Activated gamma-delta T cell treated with Interleukin-2 at 50 U/mL for 16 hours (primary cell): ENCODE results near the gene STIM2.
"Not testable (repeated sequence)": the region's sequence is repeated elsewhere in the genome, so short reads cannot be mapped to it uniquely, and the experiment has no call there.

Experiments used
- DNase-seq: peaks from one replicate; pipeline ENCODE4 v3.0.0-alpha.2; 2020

STIM2 gene

DNA sequence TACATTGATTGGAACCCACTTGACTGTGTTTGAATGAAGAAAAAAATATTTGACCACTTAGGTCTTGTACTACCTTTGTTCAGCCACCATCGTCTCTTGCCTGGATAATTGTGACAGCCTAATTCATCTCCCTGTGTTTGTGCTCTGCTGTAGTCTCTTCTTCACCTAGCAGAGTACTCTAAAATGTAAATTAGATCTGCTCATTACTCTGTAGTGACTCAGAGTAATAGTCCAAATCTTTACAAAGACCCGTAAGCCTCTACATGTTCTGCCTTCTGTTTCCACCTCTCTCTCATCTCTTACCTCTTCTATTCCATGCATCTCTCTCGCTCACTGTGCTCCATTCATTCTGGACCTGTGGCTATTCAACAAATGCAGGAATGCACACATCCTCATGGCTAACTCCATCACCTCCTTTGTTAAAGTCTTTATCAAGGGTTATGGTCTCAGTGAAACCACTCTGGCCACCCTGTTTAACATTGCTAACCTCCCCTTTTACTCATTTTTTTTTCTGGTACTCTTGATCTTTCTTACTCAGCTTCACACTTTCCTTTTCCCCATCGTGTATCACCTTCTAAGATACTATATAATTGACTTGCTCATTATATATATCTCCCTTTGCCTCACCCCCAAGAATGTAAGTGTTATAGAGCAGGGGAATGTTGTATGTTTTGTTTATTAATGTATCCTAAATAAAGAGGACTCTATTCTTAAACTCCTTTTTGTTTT is 98.4 kb downstream of the STIM2 start:
- DNase-seq, result no peak

DNA sequence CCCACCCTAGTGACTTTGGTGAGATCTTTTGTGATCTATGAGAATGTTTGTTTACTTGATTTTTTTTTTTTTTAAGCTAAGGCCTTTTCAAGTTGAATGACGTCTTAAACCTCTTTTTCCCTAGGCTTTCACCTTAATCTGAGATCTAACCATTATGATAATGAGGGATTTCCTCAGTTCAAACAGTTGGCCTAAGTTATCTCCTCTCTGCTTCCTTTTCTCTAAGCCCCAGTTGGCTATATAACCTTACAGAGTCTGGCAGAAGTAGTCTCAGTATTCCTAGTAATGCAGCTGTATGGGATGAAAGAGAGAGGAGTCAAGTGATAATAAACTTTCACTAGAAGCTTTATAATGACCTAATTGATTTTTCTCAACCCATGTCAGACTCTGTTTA is 99.0 kb downstream of the STIM2 start:
- no peak for DNase-seq

DNA sequence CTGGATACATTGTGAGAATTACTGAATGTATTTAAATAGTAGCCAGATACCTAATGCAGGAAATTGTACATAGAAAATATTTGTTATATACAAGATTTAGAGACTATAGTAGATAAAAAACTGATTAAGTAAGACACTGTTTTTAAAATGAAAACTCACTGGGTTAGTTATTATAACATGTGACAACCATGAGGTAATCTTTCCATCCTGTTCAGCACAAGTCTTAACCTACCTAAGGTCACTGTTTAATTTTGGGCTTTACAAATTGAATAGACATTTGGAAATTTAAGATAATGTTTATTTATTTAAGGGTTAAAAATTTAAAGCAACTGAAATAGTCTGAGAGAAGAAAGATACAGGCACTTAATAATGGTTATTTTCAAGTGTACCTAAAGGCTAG is 102.1 kb downstream of the STIM2 start:
- no peak for DNase-seq

DNA sequence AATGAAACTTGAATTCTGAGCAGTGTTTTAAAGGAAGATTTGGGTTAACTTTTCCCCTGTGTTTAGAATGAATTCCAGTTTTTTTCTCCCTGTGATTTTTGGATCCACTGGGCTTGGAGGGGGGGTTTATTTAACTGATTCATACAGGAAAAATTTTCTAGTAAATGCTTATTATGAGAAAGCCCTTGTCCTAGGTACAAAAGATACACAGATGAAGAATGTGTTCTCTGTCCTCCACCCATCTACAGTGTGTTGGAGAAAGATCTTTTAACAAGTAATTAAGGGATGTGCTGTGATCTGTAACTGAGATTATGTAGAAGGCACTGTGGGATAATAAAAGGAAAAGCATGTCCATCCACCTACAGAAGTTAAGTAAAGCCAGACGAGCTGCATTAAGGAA is 103.9 kb downstream of the STIM2 start:
- no peak for DNase-seq

DNA sequence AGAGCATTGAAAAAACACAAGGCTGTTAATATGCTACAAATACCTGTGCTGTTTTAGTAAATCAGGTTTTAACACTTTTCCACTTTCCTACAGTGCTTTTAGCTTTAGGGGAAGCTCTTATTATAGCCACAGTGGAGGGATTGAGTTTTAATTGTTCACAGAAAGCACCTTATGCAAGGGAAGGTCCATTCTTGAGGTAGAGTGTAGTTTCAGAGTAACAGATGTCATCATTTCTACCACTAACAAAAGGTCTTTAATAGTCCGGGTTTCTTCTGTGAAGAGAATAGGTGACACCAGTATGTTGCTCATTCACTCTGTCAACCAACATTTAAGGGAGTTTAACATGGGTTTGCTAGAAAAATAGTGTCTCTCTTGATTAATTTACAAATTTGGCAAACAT is 104.4 kb downstream of the STIM2 start:
- DNase-seq, result no peak

DNA sequence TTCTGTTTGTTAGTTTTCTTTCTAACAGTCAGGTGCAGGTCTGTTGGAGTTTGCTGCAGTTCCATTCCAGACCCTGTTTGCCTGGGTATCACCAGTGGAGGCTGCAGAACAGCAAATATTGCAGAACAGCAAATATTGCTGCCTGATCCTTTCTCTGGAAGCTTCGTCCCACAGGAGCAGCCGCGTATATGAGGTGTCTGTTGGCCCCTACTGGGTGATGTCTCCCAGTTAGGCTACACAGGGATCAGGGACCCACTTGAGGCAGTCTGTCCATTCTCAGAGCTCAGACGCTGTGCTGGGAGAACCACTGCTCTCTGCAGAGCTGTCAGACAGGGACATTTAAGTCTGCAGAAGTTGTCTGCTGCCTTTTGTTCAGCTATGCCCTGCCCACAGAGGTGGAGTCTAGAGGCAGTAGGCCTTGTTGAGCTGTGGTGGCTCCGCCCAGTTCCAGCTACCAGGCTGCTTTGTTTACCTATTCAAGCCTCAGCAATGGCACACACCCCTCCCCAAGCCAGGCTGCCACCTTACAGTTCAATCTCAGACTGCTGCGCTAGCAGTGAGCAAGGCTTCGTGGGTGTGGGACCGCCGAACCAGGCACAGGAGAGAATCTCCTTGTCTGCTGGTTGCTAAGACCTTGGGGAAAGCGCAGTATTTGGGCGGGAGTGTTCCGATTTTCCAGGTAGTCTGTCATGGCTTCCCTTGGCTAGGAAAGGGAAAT is 115.0 kb downstream of the STIM2 start:
- not testable (repeated sequence) for DNase-seq

GRCh38 chr4:26978387-26979053 is 117.9 kb downstream of the STIM2 start:
- no peak for DNase-seq

- DNase-seq, result no peak
Measured at GRCh38 chr4:26984896-26985295, 124.3 kb downstream of the STIM2 start.

DNA sequence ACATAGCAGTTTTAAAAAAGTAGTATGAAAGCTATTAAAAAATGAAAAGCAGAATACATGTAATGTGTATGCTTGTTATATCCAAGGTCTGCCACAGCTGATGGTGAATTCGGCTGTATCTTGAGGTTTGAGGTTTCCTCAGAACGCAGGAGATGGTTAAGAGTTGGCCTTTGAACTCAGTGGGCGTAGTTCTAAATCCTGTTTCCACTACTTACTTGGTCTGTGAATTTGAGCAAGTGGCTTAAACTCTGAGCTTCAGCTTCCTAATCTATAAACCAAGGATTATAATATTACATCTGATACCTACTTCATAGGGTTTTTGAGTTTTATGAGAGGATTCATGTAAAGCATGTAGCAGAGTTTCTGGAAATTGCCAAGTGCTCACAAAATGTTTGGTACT is 125.2 kb downstream of the STIM2 start:
- peak; percentile 16 for DNase-seq

DNA sequence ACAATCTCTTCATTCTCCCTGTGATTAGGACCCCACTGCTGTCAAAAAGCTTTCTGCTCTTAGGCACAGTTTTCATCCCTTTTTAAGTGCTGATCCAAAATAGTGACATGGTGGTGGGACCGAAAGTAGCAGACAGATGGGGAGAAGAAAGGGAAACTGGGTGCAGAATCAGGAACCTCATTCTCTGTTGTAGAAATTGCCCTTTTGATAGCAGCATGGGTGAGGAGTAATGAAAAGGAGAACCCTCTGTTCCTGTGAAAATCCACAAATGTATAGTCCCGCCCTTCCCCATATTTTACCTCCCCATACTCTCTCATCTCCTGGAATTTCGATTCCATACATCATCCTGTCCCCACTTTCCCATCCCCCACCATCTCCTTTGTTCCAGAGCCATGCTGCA is 126.5 kb downstream of the STIM2 start:
- DNase-seq, result no peak

GRCh38 chr4:26991057-26991456 is 130.4 kb downstream of the STIM2 start:
- DNase-seq, result no peak

DNA sequence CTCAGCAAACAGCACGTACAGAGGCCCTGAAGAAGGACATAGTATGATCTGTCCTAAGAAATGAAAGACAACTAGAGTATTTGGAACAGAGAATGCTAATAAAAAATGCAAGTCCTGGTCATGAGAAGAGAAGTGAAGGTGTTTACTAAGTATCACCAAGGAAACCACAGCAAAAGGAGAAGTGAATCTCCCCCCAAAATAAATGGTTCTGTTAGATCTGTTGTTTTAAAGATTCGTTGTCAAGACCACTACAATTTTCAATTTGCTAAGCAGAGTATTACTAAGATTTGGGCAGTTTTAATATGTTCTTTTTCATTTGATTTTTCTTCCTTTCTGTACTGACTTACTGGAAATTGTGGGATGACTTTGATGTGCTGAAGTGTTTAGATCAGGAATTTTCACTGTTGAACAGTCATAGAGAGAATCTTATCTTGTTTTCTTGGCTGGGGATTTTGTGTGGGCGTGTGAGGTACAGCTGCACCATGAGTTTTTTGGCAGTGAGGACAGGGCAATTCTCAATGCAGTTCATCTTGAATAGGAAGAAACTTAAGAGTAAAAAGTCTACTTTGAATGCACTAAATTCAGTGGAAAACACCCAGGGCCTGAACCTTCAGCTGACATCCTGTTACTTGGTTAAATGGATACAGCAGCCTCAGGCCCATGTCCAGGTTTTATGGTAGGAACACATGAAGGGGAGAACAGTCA is 132.2 kb downstream of the STIM2 start:
- DNase-seq, result no peak

DNA sequence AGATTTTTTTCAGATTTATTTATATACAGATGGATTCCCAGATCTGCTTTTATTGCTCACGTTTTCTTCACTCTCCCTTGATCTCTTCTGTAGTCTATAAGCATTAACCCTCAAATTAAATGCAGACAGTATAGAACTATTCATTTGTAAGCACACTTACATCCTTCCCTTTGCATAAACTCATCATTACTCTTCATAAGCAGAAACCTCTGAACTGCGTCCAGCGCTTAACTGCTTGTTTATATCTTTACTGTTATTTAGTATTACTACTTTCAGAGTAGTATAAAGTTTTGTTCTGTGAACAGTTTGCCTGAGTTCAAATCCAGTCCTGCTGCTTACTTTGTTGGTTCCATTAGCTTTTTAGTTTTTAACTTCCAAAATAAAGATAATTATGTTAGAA is 132.9 kb downstream of the STIM2 start:
- DNase-seq, result no peak

GRCh38 chr4:26993967-26994366 is 133.3 kb downstream of the STIM2 start:
- no peak for DNase-seq

- DNase-seq, result no peak
Measured at GRCh38 chr4:26995316-26995715, 134.7 kb downstream of the STIM2 start.

GRCh38 chr4:26996745-26997144 is 136.1 kb downstream of the STIM2 start:
- no peak for DNase-seq

GRCh38 chr4:26999689-27000088 is 139.0 kb downstream of the STIM2 start:
- DNase-seq, result no peak

DNA sequence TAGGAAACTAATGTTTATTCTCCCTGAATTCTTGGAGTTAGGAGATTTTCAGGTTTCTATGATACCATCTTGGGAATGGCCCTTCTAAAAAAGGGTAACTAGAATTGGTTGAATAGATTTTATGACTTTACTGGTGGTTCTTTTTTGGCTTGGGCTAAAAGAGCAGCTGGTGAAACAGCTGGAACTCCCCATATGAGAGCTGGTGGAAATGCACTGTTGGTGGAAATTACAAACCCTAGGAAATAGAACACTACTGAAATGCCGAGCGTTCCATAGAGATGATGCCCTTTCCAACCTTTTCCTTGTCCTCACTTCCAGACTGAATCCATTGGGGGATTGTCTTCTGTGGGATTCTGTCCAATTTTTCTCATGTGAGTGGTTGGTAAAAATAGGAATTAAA is 139.5 kb downstream of the STIM2 start:
- no peak for DNase-seq

GRCh38 chr4:27000820-27001219 is 140.2 kb downstream of the STIM2 start:
- no peak for DNase-seq

DNA sequence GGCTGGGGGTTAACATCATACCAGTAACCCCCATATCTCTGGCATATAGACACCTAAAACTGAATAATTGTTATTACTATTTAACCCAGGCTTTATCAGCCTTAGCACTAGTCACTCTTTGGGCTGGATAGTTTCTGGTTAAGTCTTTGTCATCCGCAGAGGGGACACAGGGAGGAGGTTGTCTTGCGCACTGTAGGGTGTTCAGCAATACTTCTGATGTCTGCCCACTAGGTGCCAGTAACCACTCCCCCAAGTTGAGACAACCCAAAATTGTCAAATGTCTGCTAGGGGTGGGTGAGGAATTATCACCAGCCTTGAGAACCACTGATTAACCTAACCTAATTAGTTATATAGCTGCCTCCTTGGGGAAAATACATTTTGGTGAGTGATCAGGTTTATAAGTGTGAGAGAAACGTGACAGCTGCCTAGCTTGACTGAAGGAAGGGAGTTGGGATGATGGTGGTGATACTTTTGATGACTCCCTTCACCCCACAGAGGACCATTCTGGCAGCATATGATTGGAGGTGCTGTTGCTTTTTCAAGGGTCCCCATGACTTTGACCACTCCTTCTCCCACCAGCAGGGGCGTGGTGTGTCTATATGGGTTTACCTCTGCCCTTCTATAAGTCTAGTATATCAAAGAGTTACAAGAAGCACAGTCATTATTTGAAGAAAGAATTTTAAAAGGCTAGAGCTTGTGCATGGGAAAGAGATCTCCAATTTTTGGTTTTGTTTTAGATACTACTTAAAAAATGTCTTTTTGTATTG is 140.9 kb downstream of the STIM2 start:
- DNase-seq, result no peak

- DNase-seq, result no peak
Measured at GRCh38 chr4:27003642-27004113, 143.0 kb downstream of the STIM2 start.

DNA sequence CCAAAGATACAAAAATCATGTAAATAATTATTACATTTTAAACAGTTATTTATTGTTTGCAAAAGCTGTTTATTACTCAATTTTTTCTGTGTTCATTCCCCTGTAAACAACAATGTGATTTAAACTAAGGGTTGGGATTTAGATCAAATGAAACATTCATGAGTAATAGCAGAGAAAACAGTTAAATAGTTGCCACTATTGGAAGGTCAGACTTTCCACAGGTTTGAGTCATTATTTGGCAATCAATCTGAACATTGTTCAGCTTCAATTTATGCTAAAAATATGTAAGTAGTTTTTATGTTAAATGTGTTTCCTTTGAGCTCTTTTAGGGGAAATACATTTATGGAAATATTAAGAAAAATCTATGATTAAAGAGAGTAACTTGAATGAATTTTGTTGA is 144.9 kb downstream of the STIM2 start:
- DNase-seq, result no peak
